Parathyroid adenoma (tissue), 2 donors: Measurements from ENCODE around the gene KCNK18.
"Not testable (repeated sequence)": the region's sequence is repeated elsewhere in the genome, so short reads cannot be mapped to it uniquely, and the experiment has no call there.

Source experiments
- H2AFZ ChIP-seq: fragments of 300-600 bp; sonication (generic); one replicate; pipeline ENCODE4 v1.7.0; 2017; ENCODE audit warnings: antibody characterized with exemption, mild to moderate bottlenecking
- H3K27ac ChIP-seq: fragments of 300-600 bp; sonication (generic); one replicate; pipeline ENCODE4 v1.7.0; 2017
- H3K27me3 ChIP-seq: fragments of 300-600 bp; sonication (generic); one replicate; pipeline ENCODE4 v1.7.0; 2017; ENCODE audit warnings: low read length; ENCODE audit not compliant: control insufficient read depth, insufficient read depth
- H3K36me3 ChIP-seq: fragments of 300-600 bp; sonication (generic); one replicate; pipeline ENCODE4 v1.7.0; 2017; ENCODE audit warnings: low read length; ENCODE audit not compliant: control insufficient read depth, insufficient read depth
- H3K4me1 ChIP-seq: fragments of 300-600 bp; sonication (generic); one replicate; pipeline ENCODE4 v1.7.0; 2017; ENCODE audit warnings: control low read depth
- H3K4me2 ChIP-seq: fragments of 300-600 bp; sonication (generic); one replicate; pipeline ENCODE4 v1.7.0; 2017; ENCODE audit warnings: low read length
- H3K4me3 ChIP-seq: fragments of 300-600 bp; sonication (generic); one replicate; pipeline ENCODE4 v1.7.0; 2017; ENCODE audit warnings: low read depth, low read length
- H3K79me2 ChIP-seq: fragments of 300-600 bp; sonication (generic); one replicate; pipeline ENCODE4 v1.7.0; 2017; ENCODE audit warnings: control low read depth
- H3K9ac ChIP-seq: fragments of 300-600 bp; sonication (generic); one replicate; pipeline ENCODE4 v1.7.0; 2017; ENCODE audit warnings: mild to moderate bottlenecking
- H3K9me3 ChIP-seq: fragments of 300-600 bp; sonication (generic); one replicate; pipeline ENCODE4 v1.7.0; 2017; ENCODE audit warnings: low read length; ENCODE audit not compliant: control insufficient read depth
- CTCF ChIP-seq: fragments of 300-600 bp; sonication (generic); IDR thresholded peaks from one replicate; pipeline ENCODE4 v1.7.0; 2017; ENCODE audit warnings: antibody characterized with exemption, mild to moderate bottlenecking
- donor health status: primary hyperparathyroidism.

KCNK18 gene

GRCh38 chr10:117178190-117178589, 19.1 kb upstream of the KCNK18 start:
- H3K27me3 ChIP-seq = no peaks in the 10 kb centered on the region

DNA sequence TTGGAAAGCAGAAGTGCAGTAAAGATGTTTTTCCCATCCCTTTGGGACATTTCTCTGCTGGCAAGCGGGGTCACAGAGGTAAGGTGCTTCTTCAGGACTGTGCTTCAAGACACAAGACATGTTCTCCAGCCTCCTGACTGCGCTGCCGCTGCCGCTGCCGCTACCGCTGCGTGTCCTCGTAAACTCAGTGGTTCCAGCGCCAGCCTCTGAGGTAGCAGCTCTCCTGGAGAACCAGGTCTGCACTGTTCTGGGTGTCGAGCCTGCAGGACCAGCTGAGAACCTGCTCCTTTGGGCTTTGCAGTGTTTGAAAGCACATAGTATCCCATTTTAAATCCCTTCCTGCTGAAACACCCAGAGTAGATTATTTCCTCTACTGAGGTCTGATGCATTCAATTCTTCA, 13.0 kb upstream of the KCNK18 start:
- Histone ChIP-seq H3K9ac (no peak overlapping the region), H3K4me1 (no peaks in the 10 kb centered on the region), H3K79me2 (no peaks in the 10 kb centered on the region), H3K36me3 (no peaks in the 10 kb centered on the region), H3K9me3 (no peaks in the 10 kb centered on the region), H3K27ac (no peak overlapping the region), H2AFZ (no peak overlapping the region), H3K4me3 (no peak overlapping the region), H3K27me3 (no peaks in the 10 kb centered on the region), H3K4me2 (no peak overlapping the region)
- no peak for TF ChIP-seq CTCF

More at GRCh38 chr10:117178190-117178589, 19.1 kb upstream of the KCNK18 start:
- Histone ChIP-seq H2AFZ (no peak overlapping the region), H3K9me3 (no peaks in the 10 kb centered on the region), H3K79me2 (no peaks in the 10 kb centered on the region), H3K36me3 (no peaks in the 10 kb centered on the region), H3K9ac (no peak overlapping the region), H3K27ac (no peak overlapping the region), H3K4me2 (no peak overlapping the region), H3K4me3 (no peak overlapping the region), H3K4me1 (peaks cover 3% of the 10 kb centered on the region)
- TF ChIP-seq CTCF = no peak

GRCh38 chr10:117184821-117185220, 12.5 kb upstream of the KCNK18 start:
- Histone ChIP-seq H3K9ac (no peak overlapping the region), H2AFZ (no peak overlapping the region), H3K4me2 (no peak overlapping the region), H3K79me2 (no peaks in the 10 kb centered on the region), H3K4me3 (no peak overlapping the region), H3K4me1 (no peaks in the 10 kb centered on the region), H3K9me3 (no peaks in the 10 kb centered on the region), H3K27me3 (no peaks in the 10 kb centered on the region), H3K36me3 (no peaks in the 10 kb centered on the region), H3K27ac (no peak overlapping the region)
- TF ChIP-seq CTCF = no peak

DNA sequence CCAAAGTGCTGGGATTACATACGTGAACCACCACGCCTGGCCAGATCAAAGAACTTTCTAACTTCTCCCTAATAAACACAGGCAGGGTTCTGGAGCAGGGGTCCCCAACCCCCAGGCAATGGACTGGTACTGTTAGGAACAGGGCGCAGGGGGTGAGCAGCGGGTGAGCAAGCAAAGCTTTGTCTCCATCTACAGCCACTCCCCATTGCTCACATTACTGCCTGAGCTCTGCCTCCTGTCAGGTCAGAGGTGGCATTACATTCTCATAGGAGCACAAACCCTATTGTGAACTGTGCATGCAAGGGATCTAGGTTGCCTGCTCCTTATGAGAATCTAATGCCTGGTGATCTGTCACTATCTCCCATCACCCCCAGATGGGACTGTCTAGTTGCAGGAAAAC, 11.5 kb upstream of the KCNK18 start:
- H3K4me2 ChIP-seq, H3K27me3 ChIP-seq, H3K9me3 ChIP-seq, H3K4me3 ChIP-seq, H2AFZ ChIP-seq, H3K27ac ChIP-seq, H3K9ac ChIP-seq, H3K4me1 ChIP-seq, H3K36me3 ChIP-seq, H3K79me2 ChIP-seq: not testable (repeated sequence)

- H3K4me3 ChIP-seq = no peak overlapping the region
- no peak overlapping the region for H3K27ac ChIP-seq
- H3K4me2 ChIP-seq = no peak overlapping the region
- no peaks in the 10 kb centered on the region for H3K27me3 ChIP-seq
- no peak overlapping the region for H3K9ac ChIP-seq
- H3K9me3 ChIP-seq = no peaks in the 10 kb centered on the region
- H3K79me2 ChIP-seq = no peaks in the 10 kb centered on the region
- TF ChIP-seq CTCF = no peak
- no peaks in the 10 kb centered on the region for H3K4me1 ChIP-seq
- H3K36me3 ChIP-seq = no peaks in the 10 kb centered on the region
- no peak overlapping the region for H2AFZ ChIP-seq
Observed at GRCh38 chr10:117186832-117187615, 10.3 kb upstream of the KCNK18 start.
